H54 (cell line): ENCODE data around the gene CLTC.
A peak's percentile ranks its signal among the peaks of the same experiment; 100 is the strongest.

ENCODE experiments used
- DNase-seq: peaks from one replicate; pipeline ENCODE4 v3.0.0; 2011; ENCODE audit warnings: low spot score, mixed read lengths; ENCODE audit not compliant: insufficient read length
- FAIRE-seq: peaks from 3 replicates; lab custom pipeline; 2011; peaks lifted over from hg19 to GRCh38; lab: Jason Lieb, UNC
- POLR2A ChIP-seq: IDR thresholded peaks from 2 replicates; pipeline ENCODE4 v1.6.1; 2011; ENCODE audit warnings: low read depth, mild to moderate bottlenecking, low read length

CLTC gene

GRCh38 chr17:59680314-59680713 lies 60.6 kb downstream of the CLTC start:
- DNase-seq (no peak), FAIRE-seq (no peak)
- TF ChIP-seq POLR2A, result no peak

- no peak for DNase-seq
- TF ChIP-seq POLR2A, result no peak
- FAIRE-seq, result peak; percentile 86
Observed at GRCh38 chr17:59683283-59683682, 63.6 kb downstream of the CLTC start.

GRCh38 chr17:59684967-59685366 lies 65.3 kb downstream of the CLTC start:
- no peak for FAIRE-seq
- DNase-seq, result no peak
- no peak for TF ChIP-seq POLR2A

- DNase-seq (no peak), FAIRE-seq (peak; percentile 89)
- no peak for TF ChIP-seq POLR2A
Observed at GRCh38 chr17:59688008-59688407, 68.3 kb downstream of the CLTC start.

- DNase-seq (no peak), FAIRE-seq (no peak)
- no peak for TF ChIP-seq POLR2A
Observed at GRCh38 chr17:59688496-59688895, 68.8 kb downstream of the CLTC start.

- TF ChIP-seq POLR2A, result no peak
- DNase-seq (no peak), FAIRE-seq (no peak)
Observed at GRCh38 chr17:59693582-59693981, 73.9 kb downstream of the CLTC start.

GRCh38 chr17:59694344-59694743 lies 74.6 kb downstream of the CLTC start:
- no peak for TF ChIP-seq POLR2A
- no peak for DNase-seq
- no peak for FAIRE-seq

- no peak for TF ChIP-seq POLR2A
- FAIRE-seq (no peak), DNase-seq (no peak)
Observed at GRCh38 chr17:59695945-59696681, 76.4 kb downstream of the CLTC start.

- TF ChIP-seq POLR2A, result no peak
- FAIRE-seq, result no peak
- DNase-seq, result no peak
Observed at GRCh38 chr17:59696682-59697277, 77.1 kb downstream of the CLTC start.

- no peak for TF ChIP-seq POLR2A
- FAIRE-seq (no peak), DNase-seq (no peak)
Observed at GRCh38 chr17:59698143-59698542, 78.4 kb downstream of the CLTC start.

GRCh38 chr17:59699218-59699617 lies 79.5 kb downstream of the CLTC start:
- no peak for TF ChIP-seq POLR2A
- no peak for FAIRE-seq
- DNase-seq, result no peak

GRCh38 chr17:59699786-59700185 lies 80.1 kb downstream of the CLTC start:
- TF ChIP-seq POLR2A, result no peak
- FAIRE-seq, result no peak
- DNase-seq, result no peak

GRCh38 chr17:59702304-59702703 lies 82.6 kb downstream of the CLTC start:
- FAIRE-seq (no peak), DNase-seq (no peak)
- TF ChIP-seq POLR2A, result no peak

- TF ChIP-seq POLR2A, result peak; percentile 76
- FAIRE-seq (peak; percentile 86), DNase-seq (peak; percentile 87)
Observed at GRCh38 chr17:59707149-59707970, 87.7 kb downstream of the CLTC start, which contains the start of the genes PTRH2 and VMP1. Gene PTRH2 (minus strand): TSS chr17:59707430. CDS start chr17:59697978, 9,452 bp downstream. Gene VMP1 (plus strand): TSS chr17:59707654. CDS start chr17:59731447, 23,793 bp downstream.
